Measurements from ENCODE around the gene ZCCHC4.

DNA sequence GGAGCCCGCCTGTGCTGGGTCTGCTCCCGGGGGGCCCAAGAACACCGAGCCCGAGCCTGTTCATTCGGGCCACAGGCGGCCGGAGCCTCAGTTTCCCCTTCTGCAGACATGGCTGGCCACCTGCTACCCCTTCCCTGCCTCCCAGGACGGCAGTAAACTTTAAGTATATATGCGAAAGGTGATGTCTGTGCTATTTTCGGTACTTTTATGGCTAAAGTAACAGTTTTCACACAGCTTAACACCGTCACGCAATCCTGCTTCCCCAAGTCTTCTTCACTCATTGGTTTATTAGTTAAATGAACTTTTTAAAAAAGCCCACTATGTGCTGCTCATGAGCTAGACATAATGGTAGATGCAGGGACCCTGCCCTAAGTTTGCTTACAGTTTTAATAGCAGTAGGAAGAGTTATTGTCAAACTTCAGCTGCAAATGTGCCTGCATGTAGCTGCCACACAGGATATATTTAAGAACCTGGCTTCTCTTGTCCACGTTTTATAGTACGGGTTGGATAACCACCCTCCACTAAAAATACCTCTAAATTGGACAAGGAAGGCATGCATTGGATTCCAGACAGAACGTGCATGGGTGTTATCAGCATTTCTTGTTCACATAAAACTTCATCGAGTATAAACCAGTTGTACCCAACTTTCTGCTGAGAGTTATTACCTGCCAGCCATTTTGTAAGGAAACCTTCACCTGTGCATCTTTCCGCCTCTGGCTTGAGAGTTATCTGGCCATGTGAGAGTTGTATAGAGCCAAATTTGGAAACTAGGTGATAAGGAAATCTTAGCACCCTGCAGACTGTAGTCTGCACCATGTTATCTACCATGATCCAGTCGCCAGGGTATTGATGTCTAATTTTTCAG is 65.2 kb downstream of the ZCCHC4 start:
- TF ChIP-seq CTCF (IDR thresholded peaks at IDR 0.05) (no peak), POLR2A (IDR thresholded peaks at IDR 0.05) (no peak)
